ENCODE results near the gene EIF5.

- TF ChIP-seq, protein P1, sequence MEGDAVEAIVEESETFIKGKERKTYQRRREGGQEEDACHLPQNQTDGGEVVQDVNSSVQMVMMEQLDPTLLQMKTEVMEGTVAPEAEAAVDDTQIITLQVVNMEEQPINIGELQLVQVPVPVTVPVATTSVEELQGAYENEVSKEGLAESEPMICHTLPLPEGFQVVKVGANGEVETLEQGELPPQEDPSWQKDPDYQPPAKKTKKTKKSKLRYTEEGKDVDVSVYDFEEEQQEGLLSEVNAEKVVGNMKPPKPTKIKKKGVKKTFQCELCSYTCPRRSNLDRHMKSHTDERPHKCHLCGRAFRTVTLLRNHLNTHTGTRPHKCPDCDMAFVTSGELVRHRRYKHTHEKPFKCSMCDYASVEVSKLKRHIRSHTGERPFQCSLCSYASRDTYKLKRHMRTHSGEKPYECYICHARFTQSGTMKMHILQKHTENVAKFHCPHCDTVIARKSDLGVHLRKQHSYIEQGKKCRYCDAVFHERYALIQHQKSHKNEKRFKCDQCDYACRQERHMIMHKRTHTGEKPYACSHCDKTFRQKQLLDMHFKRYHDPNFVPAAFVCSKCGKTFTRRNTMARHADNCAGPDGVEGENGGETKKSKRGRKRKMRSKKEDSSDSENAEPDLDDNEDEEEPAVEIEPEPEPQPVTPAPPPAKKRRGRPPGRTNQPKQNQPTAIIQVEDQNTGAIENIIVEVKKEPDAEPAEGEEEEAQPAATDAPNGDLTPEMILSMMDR (IDR thresholded peaks at IDR 0.05) = no peak
- no peak for TF ChIP-seq POLR2AphosphoS5 (IDR thresholded peaks at IDR 0.05; ENCODE audit: insufficient read depth in 1 of 2, low read depth in 1 of 2)
Measured at GRCh38 chr14:103385929-103386712, 52.1 kb downstream of the EIF5 start.
